GM12878 (cell line): ENCODE results near the gene SIK2. TPM values are rescaled to one million over a fixed set of nuclear protein-coding genes. Genes with fewer than 3 reads are reported as not detected.

Source experiments
- ATAC-seq: fragments of 200-7000 bp; cut with Tn5 transposase; 3 replicates; pipeline ENCODE4 v1.9.1; 2020; ENCODE audit warnings: mild to moderate bottlenecking, moderate library complexity
- BruUV-seq: library from RNA; stranded (reverse); fragments of 400-500 nt; replicated peaks from 2 replicates; lab custom pipeline; 2021; lab: Mats Ljungman, UMichigan
- CTCF ChIA-PET: fragments of 300-600 bp; sonication (Branson Sonifier 250); formaldehyde crosslinking; extraction: SDS; loops from one replicate; lab custom pipeline; 2021; ENCODE audit warnings: inconsistent platforms; lab: Yijun Ruan, JAX
- POLR2A ChIA-PET: fragments of 350-600 bp; formaldehyde crosslinking; extraction: SDS; loops from one replicate; lab custom pipeline; 2021; ENCODE audit warnings: inconsistent platforms; lab: Charles Lee
- RAD21 ChIA-PET: fragments of 300-600 bp; sonication (Branson Sonifier 250); formaldehyde crosslinking; loops from one replicate; lab custom pipeline; 2023; ENCODE audit warnings: antibody characterized with exemption; ENCODE audit not compliant: unreplicated experiment; lab: Charles Lee
- SMC1A ChIA-PET: fragments of 300-600 bp; sonication (Branson Sonifier 250); formaldehyde crosslinking; loops from one replicate; lab custom pipeline; 2023; ENCODE audit not compliant: unreplicated experiment, uncharacterized antibody; lab: Charles Lee
- DNase-seq: peaks from one replicate; pipeline ENCODE4 v3.0.0-alpha.2; 2011; ENCODE audit warnings: low read depth, low spot score
- FAIRE-seq: peaks from 3 replicates; lab custom pipeline; 2011; peaks lifted over from hg19 to GRCh38; lab: Jason Lieb, UNC
- H2AFZ ChIP-seq: 2 replicates; pipeline ENCODE4 v1.6.0; 2011; ENCODE audit warnings: low read depth, low read length, control low read depth; ENCODE audit not compliant: control insufficient read depth
- H3K27ac ChIP-seq: 2 replicates; pipeline ENCODE4 v1.5.1; 2011; ENCODE audit warnings: control low read depth; ENCODE audit not compliant: control insufficient read depth, insufficient read depth
- H3K27me3 ChIP-seq, 2 experiments: replicated peaks in 1 of 2; 2 replicates each; pipeline versions ENCODE4 v1.6.0 to v1.6.1; 2011; ENCODE audit warnings: low read length in 1 of 2; ENCODE audit not compliant: control insufficient read depth in 2 of 2, insufficient read depth in 2 of 2
- H3K36me3 ChIP-seq, 2 experiments: 2 replicates each; pipeline ENCODE4 v1.5.1; 2011; ENCODE audit warnings: low read length in 1 of 2; ENCODE audit not compliant: control insufficient read depth in 2 of 2, insufficient read depth in 2 of 2
- H3K4me1 ChIP-seq: 2 replicates; pipeline ENCODE4 v1.6.1; 2011; ENCODE audit warnings: mild to moderate bottlenecking, low read length, moderate library complexity, mixed read lengths; ENCODE audit not compliant: control insufficient read depth, insufficient read depth
- H3K4me2 ChIP-seq: 2 replicates; pipeline ENCODE4 v1.6.0; 2011; ENCODE audit warnings: control low read depth; ENCODE audit not compliant: control insufficient read depth, insufficient read depth
- H3K4me3 ChIP-seq: fragments of 200-600 bp; sonication (generic); 2 replicates; pipeline ENCODE4 v1.5.1; 2016
- H3K79me2 ChIP-seq: 2 replicates; pipeline ENCODE4 v1.6.0; 2011; ENCODE audit warnings: low read length; ENCODE audit not compliant: control insufficient read depth, insufficient read depth
- H3K9ac ChIP-seq: 2 replicates; pipeline ENCODE4 v1.8.0; 2011; ENCODE audit warnings: low read length, control low read depth, mixed read lengths; ENCODE audit not compliant: control insufficient read depth, insufficient read depth
- H3K9me3 ChIP-seq: replicated peaks from 3 replicates; pipeline ENCODE4 v1.5.1; 2011; ENCODE audit warnings: mild to moderate bottlenecking, low read length; ENCODE audit not compliant: control insufficient read depth, insufficient read depth
- H4K20me1 ChIP-seq: 2 replicates; pipeline ENCODE4 v1.6.0; 2011; ENCODE audit not compliant: control insufficient read depth, insufficient read depth
- ATF7 ChIP-seq: fragments of 450-650 bp; IDR thresholded peaks from 2 replicates; pipeline ENCODE4 v1.6.1; 2016; ENCODE audit warnings: low read depth, mild to moderate bottlenecking
- CHD2 ChIP-seq: IDR thresholded peaks from 2 replicates; pipeline ENCODE4 v1.6.1; 2011; ENCODE audit warnings: low read depth, low read length, improper control_type of control experiment, borderline replicate concordance
- CHD4 ChIP-seq: fragments of 200-600 bp; sonication (generic); IDR thresholded peaks from 2 replicates; pipeline ENCODE4 v1.6.1; 2016; ENCODE audit warnings: mild to moderate bottlenecking
- EGR1 ChIP-seq, 2 experiments: IDR thresholded peaks; 1 replicate in 1 of 2; 2 replicates in 1 of 2; pipeline ENCODE4 v1.6.1; 2011 to 2012; ENCODE audit warnings: low read depth in 2 of 2, low read length in 2 of 2, borderline replicate concordance in 1 of 2, mild to moderate bottlenecking in 1 of 2, moderate library complexity in 1 of 2
- KDM1A ChIP-seq: fragments of 200-600 bp; sonication (generic); IDR thresholded peaks from 2 replicates; pipeline ENCODE4 v1.6.1; 2016; ENCODE audit warnings: borderline replicate concordance
- MLLT1 ChIP-seq: fragments of 450-650 bp; IDR thresholded peaks from 2 replicates; pipeline ENCODE4 v1.6.1; 2016; ENCODE audit warnings: mild to moderate bottlenecking
- MYC ChIP-seq: IDR thresholded peaks from 2 replicates; pipeline ENCODE4 v1.6.1; 2011; ENCODE audit warnings: mild to moderate bottlenecking, low read length, moderate library complexity, inconsistent platforms; ENCODE audit not compliant: insufficient read depth, insufficient replicate concordance, insufficient read length, severe bottlenecking
- SIN3A ChIP-seq: IDR thresholded peaks from 2 replicates; pipeline ENCODE4 v1.6.1; 2012; ENCODE audit warnings: low read depth, low read length, improper control_type of control experiment
- SP1 ChIP-seq: IDR thresholded peaks from one replicate; pipeline ENCODE4 v1.6.1; 2011; ENCODE audit warnings: low read depth, low read length
- ZBTB4 ChIP-seq: fragments of 450-650 bp; formaldehyde crosslinking; IDR thresholded peaks from 2 replicates; pipeline ENCODE4 v1.4.0; 2022; ENCODE audit warnings: mild to moderate bottlenecking, moderate library complexity
- ZNF274 ChIP-seq: IDR thresholded peaks from one replicate; pipeline ENCODE4 v1.8.0; 2011; ENCODE audit not compliant: insufficient read length, insufficient read depth
- WGBS: methylation state at CpG from one replicate; pipeline ENCODE4 v1.1.6; 2016; ENCODE audit warnings: low lambda C conversion rate; ENCODE audit not compliant: insufficient replicate concordance, insufficient coverage; ENCODE audit errors: missing lambda C conversion rate; 5-methylcytosine and 5-hydroxymethylcytosine counted together
- in situ Hi-C: fragments of 300-500 bp; cut with MboI; formaldehyde crosslinking; loops from 9 replicates; pipeline ENCODE4 v1.14.3; 2018; ENCODE audit warnings: mixed read lengths
- intact Hi-C: fragments of 100-400 bp; cut with micrococcal nuclease; formaldehyde crosslinking; loops from one replicate; pipeline ENCODE4 v1.14.2; 2022; ENCODE audit not compliant: unreplicated experiment
- polyA plus RNA-seq, 11 experiments: library from polyadenylated mRNA; depleted of rRNA in 4 of 11; unstranded in 6 of 11; stranded (reverse) in 5 of 11; fragments of >200 nt; fragmentation: Nextera tagmentation in 4 of 11; fragmentation: Illumina TruSeq in 1 of 11; extraction: Ambion mirVana in 4 of 11; extraction: Trizol in 1 of 11; gene quantifications; 1 replicate in 1 of 11; 2 replicates in 10 of 11; pipeline versions ENCODE4 v1.2.1 to v1.2.3, GENCODE V29; 2011 to 2016; ENCODE audit warnings: inconsistent platforms in 2 of 11, missing spikeins in 2 of 11, low read depth in 1 of 11
- total RNA-seq, 4 experiments: library from RNA; depleted of rRNA in 3 of 4; stranded (reverse); fragments of >200 nt in 3 of 4; fragmentation: Illumina TruSeq in 1 of 4; extraction: Trizol in 1 of 4; gene quantifications; 2 replicates each; pipeline versions ENCODE4 v1.2.1 to v1.2.3, GENCODE V29; 2013 to 2021
- TF ChIP-seq, protein P1 (sequence below): IDR thresholded peaks from 2 replicates; pipeline ENCODE4 v1.6.1; 2011; ENCODE audit warnings: low read depth, low read length, improper control_type of control experiment, borderline replicate concordance
- TF ChIP-seq, protein P2 (sequence below): IDR thresholded peaks from 2 replicates; pipeline ENCODE4 v1.6.1; 2011; ENCODE audit warnings: borderline replicate concordance, low read depth, mild to moderate bottlenecking, moderate library complexity, low read length; ENCODE audit not compliant: insufficient read depth, poor library complexity, severe bottlenecking

Gene SIK2
- total and polyA plus RNA-seq, 10 of the 15 experiments (the other 5 are each of a cell fraction or from before 2014, with no cell fraction given) = 0.97 to 14.2 (median 4.5) TPM

DNA sequence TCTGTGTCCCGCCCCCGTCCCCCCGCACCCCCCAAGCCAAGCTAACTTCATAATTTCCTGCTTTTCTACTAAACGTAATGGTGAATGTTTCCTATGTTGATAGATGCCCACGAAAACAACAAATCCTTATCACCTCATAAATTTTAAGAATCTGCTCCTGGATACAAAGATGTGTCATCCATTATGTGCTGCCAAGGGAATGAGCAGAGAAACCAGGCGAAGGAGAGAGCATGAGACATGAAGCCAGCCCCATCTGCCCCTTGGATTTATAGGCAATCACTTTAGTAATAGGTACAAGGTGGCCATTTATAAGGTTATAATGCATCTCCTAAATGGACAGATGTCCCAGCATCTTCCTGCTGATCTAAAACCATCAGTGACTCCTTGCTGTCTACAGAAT is 31.5 kb upstream of the SIK2 start (continued):
- TF ChIP-seq MLLT1 (no peak), KDM1A (no peak)
- TF ChIP-seq, all 136 proteins: peak for 0

DNA sequence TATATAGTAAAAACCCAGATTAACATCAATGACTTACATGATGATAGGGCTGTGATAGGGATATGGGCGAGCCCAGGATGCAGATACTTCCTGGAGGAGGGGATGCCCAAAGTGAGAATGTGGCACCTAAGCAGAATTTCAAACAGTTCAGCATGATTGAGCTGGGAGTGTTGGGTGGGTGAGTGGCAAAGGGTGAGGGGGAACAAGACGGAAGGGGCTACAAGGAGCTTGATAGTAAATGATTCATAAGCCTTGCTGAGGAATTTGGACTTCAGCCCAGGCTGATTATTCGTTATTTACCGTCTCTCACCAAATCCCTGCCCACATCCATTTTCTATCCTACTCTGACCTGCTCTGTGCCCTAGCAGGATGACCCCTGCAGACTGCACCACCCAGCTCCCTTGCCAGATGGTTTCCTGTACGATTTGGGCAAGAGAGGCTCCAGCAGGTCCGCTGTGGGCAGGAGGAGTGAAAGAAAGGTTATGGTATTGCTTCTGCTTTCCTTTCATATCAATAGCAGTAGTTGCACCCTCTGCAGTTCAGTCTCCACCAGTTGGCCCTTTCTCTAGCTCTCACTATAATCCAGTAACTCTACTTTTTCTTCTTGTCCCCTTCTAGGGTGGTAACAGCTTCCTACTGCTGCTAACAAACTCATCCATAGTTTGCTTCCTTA is 30.3 kb upstream of the SIK2 start:
- CTCF ChIA-PET = interaction anchor here (0.9 to 1.8 kb wide), 5 partner anchors 10 to 205 kb away, joined by 3 to 7 read pairs (median 4); no protein-coding TSS in a partner anchor
- RAD21 ChIA-PET = no interaction called here
- H2AFZ ChIP-seq = no peak overlapping the region
- no peak for DNase-seq
- no peak overlapping the region for H3K4me2 ChIP-seq
- peak; percentile 47 for ATAC-seq
- no peaks in the 10 kb centered on the region for H3K36me3 ChIP-seq
- WGBS = 28% methylated on average over 6 of the region's 6 CpGs
- no peak overlapping the region for H3K4me3 ChIP-seq
- in situ Hi-C loops (no loop called here), intact Hi-C loops (no loop called here)
- no peaks in the 10 kb centered on the region for H3K9me3 ChIP-seq
- no peak overlapping the region for H3K27ac ChIP-seq
- FAIRE-seq = no peak
- no peak overlapping the region for H3K9ac ChIP-seq
- SMC1A ChIA-PET = interaction anchor here (0.9 to 1.2 kb wide), 2 partner anchors 15 to 205 kb away, joined by 3 to 5 read pairs; no protein-coding TSS in a partner anchor
- no peaks in the 10 kb centered on the region for H4K20me1 ChIP-seq
- no peaks in the 10 kb centered on the region for H3K27me3 ChIP-seq
- POLR2A ChIA-PET = no interaction called here
- no peaks in the 10 kb centered on the region for H3K4me1 ChIP-seq
- H3K79me2 ChIP-seq = no peaks in the 10 kb centered on the region
- no TSS peak for BruUV-seq
- TF ChIP-seq EGR1 (IDR thresholded peaks at IDR 0.05; ENCODE audit: borderline replicate concordance in 1 of 2, low read depth in 2 of 2, low read length in 2 of 2) (no peak), ZNF274 (no peak), ZBTB4 (CRISPR knock-in tag) (no peak), CHD4 (no peak), SP1 (no peak), CHD2 (no peak), ATF7 (no peak), MYC (no peak), SIN3A (no peak)
- TF ChIP-seq, protein P1, sequence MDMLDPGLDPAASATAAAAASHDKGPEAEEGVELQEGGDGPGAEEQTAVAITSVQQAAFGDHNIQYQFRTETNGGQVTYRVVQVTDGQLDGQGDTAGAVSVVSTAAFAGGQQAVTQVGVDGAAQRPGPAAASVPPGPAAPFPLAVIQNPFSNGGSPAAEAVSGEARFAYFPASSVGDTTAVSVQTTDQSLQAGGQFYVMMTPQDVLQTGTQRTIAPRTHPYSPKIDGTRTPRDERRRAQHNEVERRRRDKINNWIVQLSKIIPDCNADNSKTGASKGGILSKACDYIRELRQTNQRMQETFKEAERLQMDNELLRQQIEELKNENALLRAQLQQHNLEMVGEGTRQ = no peak
- TF ChIP-seq, protein P2, sequence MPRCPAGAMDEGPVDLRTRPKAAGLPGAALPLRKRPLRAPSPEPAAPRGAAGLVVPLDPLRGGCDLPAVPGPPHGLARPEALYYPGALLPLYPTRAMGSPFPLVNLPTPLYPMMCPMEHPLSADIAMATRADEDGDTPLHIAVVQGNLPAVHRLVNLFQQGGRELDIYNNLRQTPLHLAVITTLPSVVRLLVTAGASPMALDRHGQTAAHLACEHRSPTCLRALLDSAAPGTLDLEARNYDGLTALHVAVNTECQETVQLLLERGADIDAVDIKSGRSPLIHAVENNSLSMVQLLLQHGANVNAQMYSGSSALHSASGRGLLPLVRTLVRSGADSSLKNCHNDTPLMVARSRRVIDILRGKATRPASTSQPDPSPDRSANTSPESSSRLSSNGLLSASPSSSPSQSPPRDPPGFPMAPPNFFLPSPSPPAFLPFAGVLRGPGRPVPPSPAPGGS = no peak
